GF-D8 (cell line): ENCODE data around the gene NOSTRIN.
"Not testable (repeated sequence)": the region's sequence is repeated elsewhere in the genome, so short reads cannot be mapped to it uniquely, and the experiment has no call there.

Experiments used
- DNase-seq: peaks from one replicate; lab custom pipeline; 2025; lab: John Stamatoyannopoulos, UW

NOSTRIN gene

GRCh38 chr2:168819829-168820489 lies 17.5 kb downstream of the NOSTRIN start:
- DNase-seq, result no peak

GRCh38 chr2:168821577-168821976 lies 19.1 kb downstream of the NOSTRIN start:
- DNase-seq, result no peak

GRCh38 chr2:168821992-168822391 lies 19.6 kb downstream of the NOSTRIN start:
- no peak for DNase-seq

- no peak for DNase-seq
These were observed 22.7 kb downstream of the NOSTRIN start for GRCh38 chr2:168825126-168825525.

- DNase-seq, result no peak
These were observed 28.5 kb downstream of the NOSTRIN start for GRCh38 chr2:168830958-168831357.

GRCh38 chr2:168831662-168832061 lies 29.2 kb downstream of the NOSTRIN start:
- DNase-seq, result no peak

- DNase-seq, result no peak
These were observed 33.5 kb downstream of the NOSTRIN start for GRCh38 chr2:168835969-168836368.

GRCh38 chr2:168841445-168841844 lies 39.0 kb downstream of the NOSTRIN start:
- DNase-seq, result no peak

GRCh38 chr2:168843253-168843652 lies 40.8 kb downstream of the NOSTRIN start:
- no peak for DNase-seq

GRCh38 chr2:168848225-168848624 lies 45.8 kb downstream of the NOSTRIN start:
- no peak for DNase-seq

- DNase-seq, result no peak
These were observed 47.2 kb downstream of the NOSTRIN start for GRCh38 chr2:168849610-168850009.

- DNase-seq, result no peak
These were observed 48.4 kb downstream of the NOSTRIN start for GRCh38 chr2:168850846-168851245.

GRCh38 chr2:168851674-168852320 lies 49.4 kb downstream of the NOSTRIN start:
- DNase-seq, result no peak

GRCh38 chr2:168852481-168852880 lies 50.0 kb downstream of the NOSTRIN start:
- no peak for DNase-seq

GRCh38 chr2:168853471-168853870 lies 51.0 kb downstream of the NOSTRIN start:
- no peak for DNase-seq

GRCh38 chr2:168854651-168855050 lies 52.2 kb downstream of the NOSTRIN start:
- no peak for DNase-seq

GRCh38 chr2:168855601-168856000 lies 53.2 kb downstream of the NOSTRIN start:
- no peak for DNase-seq

GRCh38 chr2:168858146-168858545 lies 55.7 kb downstream of the NOSTRIN start:
- no peak for DNase-seq

- DNase-seq, result not testable (repeated sequence)
These were observed 64.7 kb downstream of the NOSTRIN start for GRCh38 chr2:168867164-168867563.

- not testable (repeated sequence) for DNase-seq
These were observed 67.9 kb downstream of the NOSTRIN start for GRCh38 chr2:168870369-168870768.

- not testable (repeated sequence) for DNase-seq
These were observed 68.4 kb downstream of the NOSTRIN start for GRCh38 chr2:168870824-168871223.

- no peak for DNase-seq
These were observed 72.1 kb downstream of the NOSTRIN start for GRCh38 chr2:168874368-168875054.

- DNase-seq, result not testable (repeated sequence)
These were observed 79.7 kb downstream of the NOSTRIN start for GRCh38 chr2:168882163-168882562.
